HT1080 (cell line): Measurements from ENCODE around the gene CLEC18B. TPM values are rescaled to one million over a fixed set of nuclear protein-coding genes. Genes with fewer than 3 reads are reported as not detected.
"Not testable (repeated sequence)": the region's sequence is repeated elsewhere in the genome, so short reads cannot be mapped to it uniquely, and the experiment has no call there.

Experiments used
- DNase-seq: peaks from one replicate; pipeline ENCODE4 v3.0.0-alpha.2; 2015; ENCODE audit warnings: low read depth
- small RNA-seq: library from RNA; depleted of rRNA; stranded (forward); fragments of <200 nt; gene quantifications from one replicate; pipeline ENCODE3, GENCODE V24; 2014
- total RNA-seq: library from RNA; depleted of rRNA; stranded (reverse); fragments of >200 nt; shearing (Covaris generic); gene quantifications from 2 replicates; pipeline ENCODE4 v1.2.3, GENCODE V29; 2014; rRNA removed

The CLEC18B gene
- total RNA-seq, 1 experiment from 2014 or later: not detected

- not testable (repeated sequence) for DNase-seq
Measured at GRCh38 chr16:74361646-74362610, 59.4 kb downstream of the CLEC18B start.

Small RNA genes lying within 50 kb of the gene (small RNA-seq; reads per million reads assigned to genes)
- gene AC009053.4 (not detected), gene RF00019 (not detected), gene RNU6-237P (not detected)

Other genes starting within 250 kb of the CLEC18B start
- 110 and 132 TPM in 2 replicates for gene PSMD7, start 124.7 kb downstream of the CLEC18B start, total RNA-seq
- gene NPIPB15, start 45.2 kb downstream of the CLEC18B start, total RNA-seq: not detected in 2 replicates
- gene GLG1, start 185.6 kb upstream of the CLEC18B start, total RNA-seq: 50.5 and 65.6 TPM in 2 replicates
- 41.9 and 64.9 TPM in 2 replicates for gene RFWD3, start 245.4 kb upstream of the CLEC18B start, total RNA-seq